ENCODE data around the gene ADGRG2. TPM values are rescaled to one million over a fixed set of nuclear protein-coding genes. Genes with fewer than 3 reads are reported as not detected.
A peak's percentile ranks its signal among the peaks of the same experiment; 100 is the strongest.
"Not testable (repeated sequence)": the region's sequence is repeated elsewhere in the genome, so short reads cannot be mapped to it uniquely, and the experiment has no call there.

ADGRG2 gene
- total RNA-seq, 1 donor = 0.18 TPM

- no peak for DNase-seq (ENCODE audit: low read depth)
- no peak overlapping the region for H3K4me3 ChIP-seq (ENCODE audit: low read depth, low read length)
- TF ChIP-seq CTCF (IDR thresholded peaks at IDR 0.05; ENCODE audit: insufficient read depth, low read length) = no peak
Observed at GRCh38 chrX:19019996-19020395, 102.3 kb downstream of the ADGRG2 start.

DNA sequence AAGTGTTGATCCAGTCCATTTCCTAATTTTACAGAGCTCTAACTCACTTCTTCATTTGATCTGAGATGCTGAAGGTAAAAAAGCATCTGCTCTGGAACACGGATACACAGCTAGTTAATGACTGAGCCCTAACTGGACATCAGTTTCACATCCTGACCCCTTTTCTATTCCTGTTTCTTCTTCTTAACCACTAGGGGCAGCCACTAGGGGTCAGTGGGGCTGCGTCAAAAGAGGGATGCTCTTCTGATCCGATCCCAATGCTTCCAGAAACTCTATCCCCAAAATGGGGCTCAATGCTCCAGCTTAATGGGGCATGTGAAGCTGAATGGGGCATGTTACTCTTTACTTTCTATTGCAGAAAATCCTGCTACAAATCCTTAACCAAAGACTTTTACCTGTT, 105.0 kb downstream of the ADGRG2 start:
- no peak overlapping the region for H3K4me3 ChIP-seq (ENCODE audit: low read depth, low read length)
- peak; percentile 15 for DNase-seq (ENCODE audit: low read depth)
- peak; percentile 52 for TF ChIP-seq CTCF (IDR thresholded peaks at IDR 0.05; ENCODE audit: insufficient read depth, low read length)

- not testable (repeated sequence) for DNase-seq (ENCODE audit: low read depth); H3K4me3 ChIP-seq (ENCODE audit: low read depth, low read length)
Observed at GRCh38 chrX:19016614-19017013, 105.7 kb downstream of the ADGRG2 start.

DNA sequence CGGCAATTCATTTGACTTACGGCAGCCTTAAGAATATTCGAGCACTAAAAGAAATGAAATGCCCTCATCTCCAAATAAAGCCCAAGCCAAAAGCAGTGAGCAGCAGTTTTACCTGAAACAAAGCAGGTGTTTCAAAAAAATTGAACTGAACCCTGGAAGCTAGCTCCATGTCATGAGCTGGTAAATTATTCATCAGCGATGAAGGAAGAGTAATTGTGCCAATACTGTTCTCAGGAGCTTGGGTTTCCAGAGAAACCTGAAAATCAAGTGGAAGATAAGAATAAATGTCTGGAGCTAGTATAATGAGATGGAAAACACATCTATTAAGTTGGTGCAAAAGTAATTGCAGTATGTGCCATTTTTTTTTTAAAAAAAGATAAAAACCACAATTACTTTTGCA, 114.4 kb downstream of the ADGRG2 start:
- H3K4me3 ChIP-seq (ENCODE audit: low read depth, low read length) = no peak overlapping the region
- DNase-seq (ENCODE audit: low read depth) = no peak
- no peak for TF ChIP-seq CTCF (IDR thresholded peaks at IDR 0.05; ENCODE audit: insufficient read depth, low read length)

- H3K4me3 ChIP-seq (ENCODE audit: low read depth, low read length) = no peak overlapping the region
- no peak for TF ChIP-seq CTCF (IDR thresholded peaks at IDR 0.05; ENCODE audit: insufficient read depth, low read length)
- no peak for DNase-seq (ENCODE audit: low read depth)
Observed at GRCh38 chrX:19007011-19007410, 115.3 kb downstream of the ADGRG2 start.

GRCh38 chrX:19005909-19006308, 116.4 kb downstream of the ADGRG2 start:
- DNase-seq (ENCODE audit: low read depth) = no peak
- no peak for TF ChIP-seq CTCF (IDR thresholded peaks at IDR 0.05; ENCODE audit: insufficient read depth, low read length)
- H3K4me3 ChIP-seq (ENCODE audit: low read depth, low read length) = no peak overlapping the region

GRCh38 chrX:19003756-19004155, 118.5 kb downstream of the ADGRG2 start:
- no peak for TF ChIP-seq CTCF (IDR thresholded peaks at IDR 0.05; ENCODE audit: insufficient read depth, low read length)
- DNase-seq (ENCODE audit: low read depth) = no peak
- H3K4me3 ChIP-seq (ENCODE audit: low read depth, low read length) = no peak overlapping the region

Measured in fibroblast of the aortic adventitia (primary cell).